HG03097 (cell line): Measurements from ENCODE around the gene CARD16.

Experiments
- ATAC-seq: cut with Tn5 transposase; IDR thresholded peaks from one replicate; pipeline ENCODE4 v1.9.1; 2021; ENCODE audit not compliant: unreplicated experiment, low FRiP score

Gene CARD16

GRCh38 chr11:104997288-104997687, 47.8 kb downstream of the CARD16 start:
- ATAC-seq: no peak

- no peak for ATAC-seq
These were observed 50.1 kb downstream of the CARD16 start for GRCh38 chr11:104995001-104995408.

- no peak for ATAC-seq
These were observed 52.4 kb downstream of the CARD16 start for GRCh38 chr11:104992781-104993180.

GRCh38 chr11:104991994-104992393, 53.1 kb downstream of the CARD16 start:
- ATAC-seq: no peak
